ENCODE data around the gene LRRC1.

DNA sequence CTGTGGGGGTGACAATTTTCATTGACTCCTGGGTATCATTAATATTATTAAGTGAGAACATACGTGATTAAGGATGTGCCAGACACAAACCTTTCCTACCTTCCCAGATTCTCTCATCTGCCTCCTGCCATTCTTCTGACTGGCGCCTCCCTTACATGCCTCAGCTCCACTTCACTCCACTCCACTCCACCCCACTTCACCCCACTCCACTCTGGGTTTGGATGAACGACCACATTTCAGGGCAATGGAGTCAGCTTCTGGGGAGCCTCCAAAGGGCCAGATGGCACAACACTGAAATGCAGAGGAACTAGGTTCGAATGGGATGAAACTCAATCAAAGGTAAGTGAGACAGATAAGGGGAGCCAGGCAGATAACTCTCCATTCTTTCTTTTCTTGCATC is 40.5 kb upstream of the LRRC1 start:
- TF ChIP-seq, protein P1, sequence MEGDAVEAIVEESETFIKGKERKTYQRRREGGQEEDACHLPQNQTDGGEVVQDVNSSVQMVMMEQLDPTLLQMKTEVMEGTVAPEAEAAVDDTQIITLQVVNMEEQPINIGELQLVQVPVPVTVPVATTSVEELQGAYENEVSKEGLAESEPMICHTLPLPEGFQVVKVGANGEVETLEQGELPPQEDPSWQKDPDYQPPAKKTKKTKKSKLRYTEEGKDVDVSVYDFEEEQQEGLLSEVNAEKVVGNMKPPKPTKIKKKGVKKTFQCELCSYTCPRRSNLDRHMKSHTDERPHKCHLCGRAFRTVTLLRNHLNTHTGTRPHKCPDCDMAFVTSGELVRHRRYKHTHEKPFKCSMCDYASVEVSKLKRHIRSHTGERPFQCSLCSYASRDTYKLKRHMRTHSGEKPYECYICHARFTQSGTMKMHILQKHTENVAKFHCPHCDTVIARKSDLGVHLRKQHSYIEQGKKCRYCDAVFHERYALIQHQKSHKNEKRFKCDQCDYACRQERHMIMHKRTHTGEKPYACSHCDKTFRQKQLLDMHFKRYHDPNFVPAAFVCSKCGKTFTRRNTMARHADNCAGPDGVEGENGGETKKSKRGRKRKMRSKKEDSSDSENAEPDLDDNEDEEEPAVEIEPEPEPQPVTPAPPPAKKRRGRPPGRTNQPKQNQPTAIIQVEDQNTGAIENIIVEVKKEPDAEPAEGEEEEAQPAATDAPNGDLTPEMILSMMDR (optimal IDR thresholded peaks at IDR 0.05 in 1 of 3, IDR thresholded peaks at IDR 0.05 in 1 of 3, conservative IDR thresholded peaks at IDR 0.05 in 1 of 3; ENCODE audit: extremely low read depth in 1 of 3, insufficient read depth in 2 of 3, low read length in 3 of 3), result no peak
- no peak for TF ChIP-seq EZH2 (IDR thresholded peaks at IDR 0.05; ENCODE audit: low read length)

All from keratinocyte (primary cell).